GM19395 (cell line): ENCODE data around the gene MOB3B.

Experiments used
- ATAC-seq: cut with Tn5 transposase; IDR thresholded peaks from one replicate; pipeline ENCODE4 v1.9.1; 2021; ENCODE audit warnings: mild to moderate bottlenecking, moderate library complexity; ENCODE audit not compliant: unreplicated experiment

MOB3B gene

DNA sequence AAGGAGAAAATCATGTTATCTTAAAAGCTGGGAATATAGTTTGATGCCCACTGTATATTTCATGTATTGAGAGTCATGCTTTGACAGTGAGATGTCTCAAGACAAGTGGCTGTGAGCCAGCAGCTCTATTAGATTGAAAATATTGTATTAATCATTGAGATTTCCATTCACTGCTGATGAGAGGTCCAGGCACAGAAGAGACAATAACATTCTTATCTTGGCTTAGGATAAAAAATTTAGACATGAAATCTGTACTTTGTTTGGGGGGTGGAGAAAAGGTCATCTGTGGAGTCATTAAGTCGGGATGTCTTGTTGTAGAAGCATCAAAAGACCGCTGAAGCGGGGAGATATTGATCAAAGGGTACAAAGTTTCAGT lies 134.8 kb downstream of the MOB3B start:
- ATAC-seq: no peak

- no peak for ATAC-seq
These were observed 135.3 kb downstream of the MOB3B start for GRCh38 chr9:27394154-27394825.

DNA sequence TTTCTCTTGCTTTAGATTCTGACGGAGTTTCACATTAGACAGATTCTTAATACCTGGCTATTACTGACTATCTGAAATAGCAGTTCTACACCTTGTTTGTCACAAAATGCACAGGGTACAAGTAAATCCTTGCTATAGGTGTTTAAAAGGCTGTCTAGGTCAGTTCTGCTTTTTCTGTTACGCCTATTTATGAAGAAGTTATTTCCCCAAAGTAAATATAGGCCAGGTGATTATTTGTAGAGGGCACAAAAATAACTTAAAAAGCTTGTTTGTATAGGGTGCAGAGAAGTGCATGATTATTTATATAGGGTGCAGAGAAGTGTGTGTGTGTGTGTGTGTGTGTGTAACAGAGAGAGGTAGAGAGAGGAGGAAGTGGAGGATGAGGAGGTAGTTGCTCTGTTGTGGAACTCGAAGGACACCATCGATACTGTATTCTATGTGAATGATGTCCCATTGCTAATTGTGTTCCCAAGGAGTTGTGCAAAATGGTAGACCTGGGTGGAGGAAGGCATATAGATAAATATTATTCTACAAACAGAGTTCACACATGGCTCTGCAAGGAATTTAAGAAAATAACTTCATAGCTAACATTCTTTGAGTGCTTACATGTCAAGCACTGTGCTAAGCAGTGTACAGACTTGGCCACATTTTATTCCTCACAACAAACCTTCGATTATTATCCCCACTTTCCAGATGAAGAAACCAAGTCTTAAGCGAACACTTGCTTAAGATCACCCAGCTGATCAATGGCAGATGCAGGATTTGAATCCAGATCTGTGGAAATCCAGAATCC lies 136.4 kb downstream of the MOB3B start:
- ATAC-seq: no peak

- no peak for ATAC-seq
These were observed 137.2 kb downstream of the MOB3B start for GRCh38 chr9:27392451-27392850.

DNA sequence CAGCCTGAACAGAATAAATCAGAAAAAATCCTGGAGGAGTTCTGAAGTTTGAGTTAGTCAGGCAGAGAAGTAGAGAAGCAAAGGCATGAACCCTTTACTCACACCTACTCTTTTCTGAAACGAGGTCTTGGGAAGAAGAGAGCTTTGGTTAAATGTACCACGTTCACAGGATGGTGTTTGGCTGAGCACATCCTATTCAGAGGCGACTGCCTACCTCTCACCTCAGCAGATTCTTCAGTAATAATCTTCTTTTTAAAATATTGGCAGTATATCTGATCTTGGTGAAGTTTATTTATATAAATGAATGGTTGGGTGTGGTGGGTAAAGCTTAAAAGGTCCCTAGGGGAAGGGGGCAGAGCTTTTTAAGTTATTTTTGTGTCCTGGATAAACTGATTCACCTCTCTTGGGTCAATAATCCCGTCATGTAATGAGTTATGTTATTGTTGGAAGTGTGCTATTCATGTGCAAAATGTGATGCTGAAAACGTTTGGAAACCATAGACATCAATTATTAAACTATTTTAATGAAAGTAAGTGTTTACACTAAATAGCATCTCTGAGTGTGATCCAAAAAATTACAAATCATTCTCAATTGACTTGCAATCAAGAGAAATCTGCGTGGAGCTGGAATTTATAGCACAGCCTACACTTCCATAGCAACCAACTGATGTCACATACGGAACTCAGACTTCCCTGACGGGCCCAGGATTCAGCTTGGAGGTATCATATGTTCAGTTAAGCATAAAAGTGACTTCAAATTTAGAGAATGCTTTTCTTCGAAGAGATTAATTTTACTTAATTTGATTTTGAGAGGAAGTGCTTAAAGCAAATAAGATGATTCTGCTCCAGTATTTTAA lies 138.3 kb downstream of the MOB3B start:
- ATAC-seq: no peak

GRCh38 chr9:27388150-27388549 lies 141.5 kb downstream of the MOB3B start:
- ATAC-seq: no peak

- ATAC-seq: no peak
These were observed 141.9 kb downstream of the MOB3B start for GRCh38 chr9:27387722-27388121.

GRCh38 chr9:27386571-27387091 lies 143.0 kb downstream of the MOB3B start:
- no peak for ATAC-seq

- no peak for ATAC-seq
These were observed 143.8 kb downstream of the MOB3B start for GRCh38 chr9:27385606-27386322.

DNA sequence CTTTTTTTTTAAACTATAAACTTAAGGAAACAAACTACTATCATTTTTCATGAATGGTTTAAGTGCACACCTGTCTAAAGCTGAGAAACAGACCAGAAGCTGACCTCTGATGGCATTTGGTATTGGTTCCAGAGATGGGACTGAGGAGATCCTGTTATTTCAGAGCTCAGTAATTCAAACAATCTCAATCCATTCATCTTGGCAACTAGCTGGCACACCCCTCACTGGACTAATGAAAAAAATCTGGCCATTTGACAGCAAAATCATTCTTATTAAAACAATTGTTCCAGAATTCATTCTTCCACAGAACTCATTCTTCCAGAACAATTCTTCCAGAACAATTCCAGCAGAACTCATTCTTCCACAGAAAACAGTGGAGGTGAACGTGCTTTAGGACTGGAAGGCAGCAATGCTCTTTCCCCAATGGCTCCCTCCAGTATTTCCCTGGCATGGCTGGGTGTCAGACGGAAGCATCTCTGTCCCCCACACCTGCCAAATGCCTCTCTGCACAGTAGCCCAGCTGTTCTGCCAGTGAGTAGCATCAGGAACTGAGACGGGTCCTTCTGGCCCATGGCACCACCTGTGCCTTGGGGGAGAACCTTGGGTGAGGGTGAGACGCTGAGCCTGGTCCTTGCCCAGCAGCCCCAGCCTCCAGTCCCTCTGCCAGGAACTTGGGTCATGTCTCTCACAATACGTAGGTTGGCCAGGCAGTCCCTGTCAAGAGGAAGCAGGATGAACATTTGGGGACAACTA lies 145.2 kb downstream of the MOB3B start:
- ATAC-seq: no peak

DNA sequence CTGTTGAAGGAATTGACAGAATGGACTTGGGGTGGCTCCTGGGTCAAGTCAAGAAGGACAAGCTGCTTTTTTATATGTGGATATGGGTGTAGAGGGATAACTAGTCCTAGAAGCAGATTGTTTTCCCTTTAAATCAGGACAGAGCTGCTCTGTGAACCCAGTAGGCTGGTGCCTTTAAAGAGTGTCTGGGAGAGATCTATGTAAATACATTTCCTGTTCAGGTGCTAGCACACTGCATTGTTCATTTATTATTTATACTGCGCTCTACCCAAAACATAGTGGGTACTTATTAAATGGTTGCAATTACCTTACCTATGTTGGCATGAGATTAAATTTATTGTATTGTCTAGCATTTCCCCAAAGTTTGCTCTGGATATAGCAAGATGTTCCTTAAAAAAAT lies 146.1 kb downstream of the MOB3B start:
- ATAC-seq: no peak

GRCh38 chr9:27382975-27383374 lies 146.6 kb downstream of the MOB3B start:
- no peak for ATAC-seq

DNA sequence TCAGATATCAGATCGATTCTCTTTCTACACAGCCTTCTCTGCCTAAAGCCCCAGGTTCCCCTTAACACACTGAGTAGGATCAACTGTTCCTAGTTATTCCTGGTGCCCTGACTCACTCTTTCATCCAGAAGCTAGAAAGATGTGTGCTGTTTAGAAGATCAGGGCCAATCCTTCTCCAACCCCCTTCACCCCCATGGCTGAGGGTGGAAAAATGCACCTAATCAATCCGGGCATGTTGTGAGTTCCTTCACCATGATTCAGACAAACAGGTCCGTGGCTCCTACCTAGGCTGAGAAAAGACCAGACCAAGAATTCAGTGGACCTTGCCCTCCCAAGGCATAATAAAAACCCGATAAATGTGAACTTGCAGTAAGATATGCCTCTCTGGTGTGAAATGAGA lies 147.3 kb downstream of the MOB3B start:
- no peak for ATAC-seq

DNA sequence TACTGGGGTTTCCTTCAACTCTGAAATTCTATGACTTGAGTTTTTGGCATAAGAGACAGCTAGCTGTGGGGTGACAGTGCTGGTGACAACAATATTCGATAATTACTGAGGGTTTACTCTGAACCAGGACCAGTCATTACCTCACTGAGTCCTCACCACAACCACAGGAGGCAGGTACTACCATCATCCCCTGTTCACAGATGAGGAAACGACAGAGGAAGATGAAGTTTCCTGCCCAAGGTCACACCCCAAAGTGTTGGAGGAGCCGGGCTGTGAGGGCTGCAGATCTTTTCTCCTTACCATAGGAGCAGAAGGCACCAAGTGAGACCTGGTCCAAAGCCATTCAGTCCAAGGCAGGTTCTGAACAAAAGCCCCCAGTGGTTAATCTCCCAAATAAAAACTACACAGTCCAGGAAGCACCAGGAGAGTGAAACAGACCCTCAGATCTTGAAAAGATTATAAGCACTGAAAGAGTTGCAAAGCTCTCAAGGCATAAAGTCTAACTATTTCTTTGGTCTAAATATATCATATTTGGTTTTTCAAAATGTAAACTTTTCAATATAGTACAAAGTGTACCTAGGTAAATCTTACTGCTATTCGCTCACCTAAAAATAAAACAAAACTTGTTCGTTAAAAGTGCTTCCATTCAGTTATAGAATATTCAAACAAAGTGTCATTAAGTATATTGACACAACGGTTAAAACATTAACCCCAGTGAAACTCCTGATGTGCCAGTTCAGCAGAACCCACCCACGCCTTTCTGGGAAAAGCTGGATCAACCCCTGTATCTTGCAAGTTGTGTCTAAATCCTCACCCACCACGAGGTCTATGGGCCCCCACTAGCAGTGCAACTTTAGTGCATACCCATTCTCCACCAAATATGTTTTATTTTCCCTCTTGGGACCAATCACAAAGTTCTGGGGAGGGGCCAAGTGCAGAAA lies 150.0 kb downstream of the MOB3B start:
- peak; percentile 24 for ATAC-seq

GRCh38 chr9:27377811-27378456 lies 151.7 kb downstream of the MOB3B start:
- ATAC-seq: peak; percentile 87

DNA sequence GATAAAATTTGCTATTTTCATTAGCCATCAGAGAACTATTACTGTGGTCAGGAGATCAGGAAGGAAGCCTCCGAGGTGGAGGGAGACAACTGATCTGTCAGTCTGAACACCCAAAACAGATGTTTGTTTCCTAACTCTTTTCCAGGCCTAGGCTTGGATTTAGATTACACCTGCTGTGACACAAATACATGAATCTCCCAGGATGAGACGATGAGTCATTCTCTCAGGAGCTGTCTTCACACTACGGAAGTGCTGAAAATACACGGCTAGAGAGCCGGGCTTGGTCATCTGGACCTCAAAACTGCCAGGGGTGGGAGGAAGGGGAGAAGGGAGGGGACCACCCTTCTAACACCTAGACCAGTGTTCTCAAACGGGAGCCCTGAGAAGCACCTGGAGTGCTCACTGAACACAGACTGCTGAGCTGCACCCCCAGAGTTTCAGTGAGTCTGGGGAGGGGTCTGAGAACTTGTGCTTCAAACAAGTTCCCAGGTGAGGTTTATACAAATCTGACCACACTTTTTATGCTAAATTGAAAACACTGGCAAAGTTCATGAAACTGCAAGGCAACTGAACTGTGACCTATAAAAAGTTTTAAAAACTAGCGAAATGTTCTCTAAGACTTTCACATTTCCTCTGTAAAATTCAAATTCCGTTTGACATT lies 152.3 kb downstream of the MOB3B start:
- ATAC-seq: peak; percentile 38

DNA sequence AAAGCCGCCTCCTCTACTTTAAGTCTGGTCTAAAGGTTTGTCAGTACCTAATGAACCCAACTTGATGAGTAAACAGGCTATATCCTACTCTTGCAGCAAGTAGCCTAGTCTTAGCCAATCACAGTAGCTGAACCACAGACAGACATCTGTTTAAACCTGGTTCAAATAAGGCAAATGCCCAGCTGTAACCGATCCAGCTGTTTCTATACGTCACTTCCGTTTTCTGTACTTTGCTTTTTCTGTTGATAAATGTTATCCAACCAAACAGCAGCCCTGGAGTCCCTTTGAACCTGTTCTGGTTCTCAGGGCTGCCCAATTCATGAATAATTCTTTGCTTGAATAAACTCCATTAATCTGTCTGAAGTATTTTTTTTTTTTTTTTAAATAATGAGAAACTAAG lies 155.8 kb downstream of the MOB3B start:
- ATAC-seq: no peak

- no peak for ATAC-seq
These were observed 157.0 kb downstream of the MOB3B start for GRCh38 chr9:27372615-27373014.
